Calu3 (cell line): ENCODE data around the gene DLG2. TPM values are rescaled to one million over a fixed set of nuclear protein-coding genes. Genes with fewer than 3 reads are reported as not detected.

Experiments
- BruUV-seq: library from RNA; stranded (reverse); fragments of 400-500 nt; replicated peaks from 2 replicates; lab custom pipeline; 2021; lab: Mats Ljungman, UMichigan
- CTCF ChIA-PET: fragments of 300-600 bp; sonication (Branson Sonifier 250); formaldehyde crosslinking; loops from one replicate; lab custom pipeline; 2022; ENCODE audit warnings: antibody characterized with exemption; lab: Charles Lee
- DNase-seq: peaks from one replicate; pipeline ENCODE4 v3.0.0; 2022
- H3K27ac Mint-ChIP-seq: one replicate; pipeline ENCODE4 v1.8.0; 2022; ENCODE audit warnings: mixed read lengths; ENCODE audit not compliant: unreplicated experiment
- H3K27me3 Mint-ChIP-seq: one replicate; pipeline ENCODE4 v1.8.0; 2022; ENCODE audit warnings: mixed read lengths; ENCODE audit not compliant: unreplicated experiment
- H3K36me3 Mint-ChIP-seq: one replicate; pipeline ENCODE4 v1.8.0; 2022; ENCODE audit warnings: mild to moderate bottlenecking, moderate library complexity, mixed read lengths; ENCODE audit not compliant: insufficient read depth, unreplicated experiment
- H3K4me1 Mint-ChIP-seq: one replicate; pipeline ENCODE4 v1.8.0; 2022; ENCODE audit warnings: mild to moderate bottlenecking, low read depth, mixed read lengths; ENCODE audit not compliant: unreplicated experiment
- H3K4me3 Mint-ChIP-seq: one replicate; pipeline ENCODE4 v1.8.0; 2022; ENCODE audit warnings: mild to moderate bottlenecking, low read depth, moderate library complexity, mixed read lengths; ENCODE audit not compliant: unreplicated experiment
- H3K9me3 Mint-ChIP-seq: one replicate; pipeline ENCODE4 v1.8.0; 2022; ENCODE audit warnings: low read depth, mixed read lengths; ENCODE audit not compliant: unreplicated experiment
- intact Hi-C: fragments of 100-400 bp; cut with micrococcal nuclease; formaldehyde crosslinking; loops from one replicate; pipeline ENCODE4 v1.10.0; 2022; ENCODE audit not compliant: unreplicated experiment
- total RNA-seq: library from RNA; stranded (reverse); gene quantifications from 2 replicates; pipeline ENCODE4 v1.2.3, GENCODE V29; 2022
- TF ChIP-seq, protein P1 (sequence below): fragments of 200-600 bp; IDR thresholded peaks from one replicate; pipeline ENCODE4 v1.8.0; 2022; ENCODE audit warnings: antibody characterized with exemption; ENCODE audit not compliant: unreplicated experiment

Gene DLG2
- total RNA-seq, 1 experiment from 2014 or later, result 0.71 TPM

DNA sequence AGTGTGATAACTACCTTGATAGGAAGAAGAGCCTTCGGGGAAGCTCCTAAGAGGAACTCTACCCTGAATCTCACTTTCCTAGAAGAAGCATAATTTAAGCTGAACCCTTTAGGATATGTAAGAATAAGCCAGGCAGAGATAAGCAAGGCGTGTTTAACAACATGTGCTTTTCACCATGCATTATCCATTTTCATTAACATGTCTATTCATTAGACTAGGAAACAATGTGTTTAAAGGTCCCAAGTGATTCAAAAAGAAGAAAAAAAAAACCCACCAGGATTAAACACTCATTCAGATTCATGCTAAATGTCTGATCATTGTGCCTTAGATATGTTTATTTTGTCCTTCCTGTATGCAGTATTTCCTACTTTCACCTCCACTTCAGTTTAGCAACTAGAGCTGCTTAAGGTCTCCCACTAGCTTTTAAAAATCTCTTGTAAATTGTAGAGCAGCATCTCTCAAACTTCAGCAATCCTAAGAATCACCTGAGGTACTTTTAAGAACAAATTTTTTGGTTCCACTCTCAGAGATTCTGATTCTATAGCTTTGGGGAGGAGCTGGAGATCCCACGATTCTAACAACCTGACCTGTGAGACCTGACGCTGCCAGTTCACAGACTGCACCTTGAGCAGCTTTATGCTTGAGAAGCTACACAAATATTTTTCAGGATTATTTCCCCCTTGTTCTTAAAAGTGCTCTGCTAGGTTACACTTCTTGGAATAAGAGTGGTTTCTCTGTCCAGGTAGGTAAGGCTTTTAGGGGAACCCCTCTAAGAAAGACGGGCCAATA lies 1385.6 kb downstream of the DLG2 start:
- CTCF ChIA-PET, result no interaction called here
- Mint-ChIP-seq H3K36me3 (no peaks in the 10 kb centered on the region), H3K27me3 (no peaks in the 10 kb centered on the region), H3K9me3 (no peaks in the 10 kb centered on the region), H3K4me1 (no peaks in the 10 kb centered on the region), H3K4me3 (no peak overlapping the region), H3K27ac (no peak overlapping the region)
- no peak for DNase-seq
- no TSS peak for BruUV-seq
- TF ChIP-seq, protein P1, sequence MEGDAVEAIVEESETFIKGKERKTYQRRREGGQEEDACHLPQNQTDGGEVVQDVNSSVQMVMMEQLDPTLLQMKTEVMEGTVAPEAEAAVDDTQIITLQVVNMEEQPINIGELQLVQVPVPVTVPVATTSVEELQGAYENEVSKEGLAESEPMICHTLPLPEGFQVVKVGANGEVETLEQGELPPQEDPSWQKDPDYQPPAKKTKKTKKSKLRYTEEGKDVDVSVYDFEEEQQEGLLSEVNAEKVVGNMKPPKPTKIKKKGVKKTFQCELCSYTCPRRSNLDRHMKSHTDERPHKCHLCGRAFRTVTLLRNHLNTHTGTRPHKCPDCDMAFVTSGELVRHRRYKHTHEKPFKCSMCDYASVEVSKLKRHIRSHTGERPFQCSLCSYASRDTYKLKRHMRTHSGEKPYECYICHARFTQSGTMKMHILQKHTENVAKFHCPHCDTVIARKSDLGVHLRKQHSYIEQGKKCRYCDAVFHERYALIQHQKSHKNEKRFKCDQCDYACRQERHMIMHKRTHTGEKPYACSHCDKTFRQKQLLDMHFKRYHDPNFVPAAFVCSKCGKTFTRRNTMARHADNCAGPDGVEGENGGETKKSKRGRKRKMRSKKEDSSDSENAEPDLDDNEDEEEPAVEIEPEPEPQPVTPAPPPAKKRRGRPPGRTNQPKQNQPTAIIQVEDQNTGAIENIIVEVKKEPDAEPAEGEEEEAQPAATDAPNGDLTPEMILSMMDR, result no peak
- intact Hi-C loops, result no loop called here

DNA sequence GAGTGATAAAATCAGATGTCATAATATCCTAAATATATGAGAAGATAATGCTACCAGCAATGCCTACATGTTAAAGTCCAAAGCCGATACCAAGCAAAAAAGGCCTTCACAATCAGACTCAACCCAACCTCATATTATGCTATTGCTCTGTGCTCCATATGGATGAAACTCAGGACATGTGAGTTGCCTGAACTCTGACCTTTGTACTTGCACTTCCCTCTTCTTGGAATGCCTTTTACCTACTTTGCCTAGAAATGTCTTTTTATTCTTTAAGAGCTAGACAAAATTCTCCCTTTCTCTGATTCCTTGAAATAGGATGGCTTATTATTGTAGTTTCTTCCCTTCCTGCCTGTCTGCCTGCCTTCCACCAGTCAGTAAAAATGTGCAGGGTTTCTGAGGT lies 1386.3 kb downstream of the DLG2 start:
- TF ChIP-seq, protein P1, result no peak
- BruUV-seq, result no TSS peak
- Mint-ChIP-seq H3K27me3 (no peaks in the 10 kb centered on the region), H3K4me3 (no peak overlapping the region), H3K9me3 (no peaks in the 10 kb centered on the region), H3K27ac (no peak overlapping the region), H3K4me1 (no peaks in the 10 kb centered on the region), H3K36me3 (no peaks in the 10 kb centered on the region)
- intact Hi-C loops, result no loop called here
- CTCF ChIA-PET, result no interaction called here
- no peak for DNase-seq

DNA sequence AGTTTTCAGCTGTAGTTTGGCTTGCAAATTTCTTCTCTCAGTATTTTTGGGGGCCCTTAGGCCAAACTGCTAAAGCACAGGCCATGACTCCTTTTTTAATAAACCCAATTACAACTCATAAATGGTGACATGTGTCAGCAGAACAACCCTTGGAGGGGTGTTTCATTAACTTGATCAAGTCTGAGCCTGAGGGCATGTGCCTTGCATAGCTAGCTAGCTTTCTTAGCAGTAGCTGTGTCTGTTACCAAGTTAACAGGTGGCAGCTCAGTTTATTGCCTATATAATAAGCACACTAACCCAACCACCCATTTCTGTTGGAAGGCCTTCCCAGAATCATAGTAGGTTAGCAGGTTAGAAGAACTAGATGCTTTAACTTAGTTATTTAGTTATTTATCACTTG lies 1390.7 kb downstream of the DLG2 start:
- intact Hi-C loops, result no loop called here
- Mint-ChIP-seq H3K36me3 (no peaks in the 10 kb centered on the region), H3K27ac (no peak overlapping the region), H3K9me3 (no peaks in the 10 kb centered on the region), H3K4me3 (no peak overlapping the region), H3K27me3 (no peaks in the 10 kb centered on the region), H3K4me1 (no peaks in the 10 kb centered on the region)
- no peak for DNase-seq
- CTCF ChIA-PET, result no interaction called here
- no TSS peak for BruUV-seq
- TF ChIP-seq, protein P1, result no peak

GRCh38 chr11:84234462-84235202 lies 1392.5 kb downstream of the DLG2 start:
- intact Hi-C loops, result no loop called here
- BruUV-seq, result no TSS peak
- CTCF ChIA-PET, result no interaction called here
- TF ChIP-seq, protein P1, result no peak
- Mint-ChIP-seq H3K4me3 (no peak overlapping the region), H3K4me1 (no peaks in the 10 kb centered on the region), H3K27me3 (no peaks in the 10 kb centered on the region), H3K9me3 (no peaks in the 10 kb centered on the region), H3K27ac (no peak overlapping the region), H3K36me3 (no peaks in the 10 kb centered on the region)
- DNase-seq, result no peak
